GM21723 (cell line): Measurements from ENCODE around the gene AMZ1.

Source experiments
- ATAC-seq: cut with Tn5 transposase; IDR thresholded peaks from one replicate; pipeline ENCODE4 v1.9.1; 2021; ENCODE audit warnings: mild to moderate bottlenecking, moderate library complexity; ENCODE audit not compliant: unreplicated experiment

The AMZ1 gene

DNA sequence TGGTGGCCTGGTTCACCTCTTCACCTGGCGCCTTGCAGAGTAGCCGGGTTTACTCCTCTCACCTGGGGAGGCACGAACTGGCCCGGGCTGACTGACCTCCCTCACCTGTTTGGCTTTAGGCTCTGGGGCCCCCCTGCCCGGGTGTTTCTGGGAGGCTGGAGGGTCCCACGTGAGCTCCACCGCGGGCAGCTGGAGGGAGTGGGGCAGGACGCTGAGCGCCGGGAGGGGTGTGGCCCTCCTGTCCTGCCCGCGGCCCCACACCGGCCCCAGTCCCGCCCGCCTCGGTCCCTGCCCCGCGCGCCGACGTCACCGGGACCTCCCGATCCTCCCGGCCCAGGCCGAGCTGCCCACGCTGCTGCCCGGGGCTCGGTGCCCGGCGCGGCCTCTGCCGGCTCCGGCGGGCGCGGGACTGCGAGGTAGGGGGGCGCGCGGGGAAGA is at the start of gene AMZ1:
Gene AMZ1, plus strand, starts transcription at position 322 of the 438 bp plus-strand sequence. CDS start 12,250 bp downstream, outside the sequence.
- no peak for ATAC-seq

- ATAC-seq = no peak
Observed at GRCh38 chr7:2638224-2638991, 49.6 kb upstream of the AMZ1 start.

- no peak for ATAC-seq
Observed at GRCh38 chr7:2639181-2639681, 48.8 kb upstream of the AMZ1 start.

DNA sequence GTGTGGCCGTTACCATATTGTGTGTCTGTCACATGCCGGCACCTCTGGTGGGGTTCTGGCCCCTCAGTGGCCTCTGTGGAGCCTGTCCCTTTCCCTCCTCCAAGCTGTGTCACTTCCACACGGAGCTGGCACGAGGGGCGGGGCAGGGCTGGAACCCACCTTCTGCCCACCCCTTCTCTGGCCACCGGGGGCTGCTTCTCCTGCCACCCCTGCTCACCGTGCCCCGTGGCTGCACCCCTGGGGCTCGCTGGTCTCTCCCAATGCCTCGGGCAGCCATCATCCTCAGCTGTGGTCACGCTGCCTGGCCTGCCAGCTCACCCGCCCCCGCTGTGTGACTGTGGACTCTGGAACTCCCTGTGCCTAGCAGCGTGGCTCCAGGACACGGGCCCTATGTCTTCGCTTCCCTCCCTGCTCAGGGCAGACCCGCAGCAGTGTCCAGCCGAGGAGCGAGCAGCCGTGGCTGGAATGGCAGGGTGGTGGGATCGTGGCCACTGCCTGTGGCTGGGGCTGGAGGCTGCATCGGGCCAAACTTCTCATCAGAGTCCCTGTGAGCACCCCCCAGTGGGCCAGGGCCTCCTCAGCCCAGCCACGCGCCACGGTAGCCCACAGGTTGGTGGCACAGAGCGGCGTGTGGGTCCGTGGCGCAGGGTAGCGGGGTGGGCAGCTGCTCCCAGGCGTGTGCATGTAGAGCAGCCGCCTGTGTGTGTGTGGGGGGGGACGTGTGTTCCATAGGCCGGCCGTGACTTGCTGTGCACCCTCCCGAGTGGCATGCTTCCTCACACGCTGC is 48.1 kb upstream of the AMZ1 start:
- no peak for ATAC-seq

- no peak for ATAC-seq
Observed at GRCh38 chr7:2640482-2640830, 47.5 kb upstream of the AMZ1 start.

GRCh38 chr7:2640846-2641316 is 47.1 kb upstream of the AMZ1 start:
- ATAC-seq = no peak

DNA sequence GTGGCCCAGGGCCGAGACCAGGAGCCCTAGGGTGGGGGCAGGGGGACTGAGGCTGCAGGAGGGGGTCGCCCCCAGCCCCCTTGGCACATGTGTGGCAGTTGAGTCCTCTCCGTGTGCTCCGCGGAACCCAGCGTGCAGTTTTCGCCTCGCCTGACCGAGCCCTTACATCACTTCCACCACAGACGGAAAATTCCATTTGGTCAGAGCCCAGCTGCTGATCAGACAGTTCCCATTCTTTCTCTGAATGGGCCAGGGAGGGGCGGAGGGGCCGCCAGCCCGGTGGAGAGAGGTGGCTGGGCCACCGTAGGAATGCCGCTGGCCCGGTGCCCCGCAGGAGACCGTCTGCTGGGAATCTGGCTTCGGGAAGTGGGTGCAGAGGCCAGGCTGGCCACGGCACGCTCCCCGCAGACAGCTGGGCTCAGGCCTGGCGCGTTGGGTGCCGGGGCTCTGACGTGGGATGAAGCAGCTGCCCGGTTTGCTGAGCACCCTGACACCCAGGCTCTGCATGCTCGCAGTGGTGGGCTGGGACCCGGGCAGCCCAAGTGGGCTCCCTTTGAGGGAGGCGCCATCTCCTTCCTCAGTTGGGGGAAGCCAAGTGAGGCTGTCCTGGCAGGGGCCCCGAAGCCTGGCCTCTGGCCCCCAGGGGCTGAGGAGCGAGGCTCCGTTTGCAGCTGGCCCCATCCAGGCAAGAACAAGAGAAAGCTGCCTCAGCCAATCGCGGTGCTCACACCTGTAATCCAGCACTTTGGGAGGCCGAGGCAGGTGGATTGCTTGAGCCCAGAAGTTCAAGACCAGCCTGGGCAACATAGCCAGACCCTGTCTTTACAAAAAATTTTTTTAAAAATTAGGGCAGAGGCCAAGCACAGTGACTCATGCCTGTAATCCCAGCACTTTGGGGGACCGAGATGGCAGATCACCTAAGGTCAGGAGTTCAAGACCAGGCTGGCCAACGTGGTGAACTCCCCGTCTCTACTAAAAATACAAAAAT is 46.3 kb upstream of the AMZ1 start:
- ATAC-seq = no peak

DNA sequence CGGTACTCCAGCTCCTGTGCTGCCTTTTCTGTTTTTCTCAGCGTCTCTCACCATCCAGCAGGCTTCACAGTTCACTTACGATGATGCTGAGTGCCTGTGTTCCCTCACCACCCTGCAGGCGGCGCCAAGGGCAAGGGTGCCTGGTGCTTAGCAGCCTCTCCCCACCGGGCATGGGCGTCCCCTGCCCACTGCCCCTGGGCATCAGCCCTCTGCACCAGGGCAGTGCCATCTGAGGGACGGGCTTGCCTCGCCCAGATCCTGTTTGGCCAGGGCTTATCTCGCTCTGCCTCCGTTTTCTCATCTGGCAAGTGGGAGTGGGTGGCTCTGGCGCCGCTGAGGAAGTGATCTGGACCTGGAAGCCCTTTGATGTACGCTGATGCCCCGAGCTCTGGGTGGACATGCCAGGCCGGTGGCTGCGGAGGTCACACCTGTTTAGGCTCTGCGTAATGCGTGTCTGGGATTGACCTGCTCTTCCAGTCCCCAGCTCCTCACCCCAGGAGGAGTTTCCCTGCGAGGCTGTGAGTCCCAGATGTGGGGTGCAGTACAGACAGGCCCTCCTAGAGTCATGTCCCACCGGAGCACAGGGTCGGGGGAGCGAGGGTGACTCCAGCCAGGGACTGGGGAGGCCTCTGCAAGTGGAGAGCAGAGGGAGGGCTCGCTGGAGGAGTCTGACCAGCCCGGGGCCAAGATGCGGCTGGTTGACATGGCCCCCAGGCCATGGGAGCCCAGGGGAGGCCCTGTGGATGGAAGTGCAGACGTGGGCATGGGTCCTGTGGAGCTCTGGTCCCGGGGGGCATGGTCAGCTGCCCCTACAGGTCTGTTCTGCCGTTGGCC is 44.4 kb upstream of the AMZ1 start:
- ATAC-seq = no peak

DNA sequence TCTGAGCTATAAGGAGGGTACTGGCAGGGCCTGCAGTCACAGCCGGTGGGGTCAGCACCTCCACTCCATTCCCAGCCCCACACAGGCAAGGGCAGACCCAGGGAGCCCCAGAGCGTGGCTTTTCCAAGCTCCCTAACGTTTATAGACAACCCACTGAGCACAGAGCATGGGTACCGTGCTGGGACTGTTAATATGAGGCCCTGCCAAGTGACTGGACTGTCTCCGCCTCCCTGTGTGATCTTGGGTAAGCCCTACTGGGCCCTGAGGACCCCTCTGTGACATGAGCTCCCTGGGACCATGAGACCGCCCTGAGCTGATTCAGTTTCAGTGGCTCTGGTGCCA is 43.8 kb upstream of the AMZ1 start:
- ATAC-seq = no peak

GRCh38 chr7:2644562-2645273 is 43.3 kb upstream of the AMZ1 start:
- ATAC-seq = peak; percentile 23

- ATAC-seq = peak; percentile 44
Observed at GRCh38 chr7:2645274-2645868, 42.6 kb upstream of the AMZ1 start.

- no peak for ATAC-seq
Observed at GRCh38 chr7:2646336-2646679, 41.7 kb upstream of the AMZ1 start.

GRCh38 chr7:2646680-2647571 is 41.1 kb upstream of the AMZ1 start:
- ATAC-seq = no peak

DNA sequence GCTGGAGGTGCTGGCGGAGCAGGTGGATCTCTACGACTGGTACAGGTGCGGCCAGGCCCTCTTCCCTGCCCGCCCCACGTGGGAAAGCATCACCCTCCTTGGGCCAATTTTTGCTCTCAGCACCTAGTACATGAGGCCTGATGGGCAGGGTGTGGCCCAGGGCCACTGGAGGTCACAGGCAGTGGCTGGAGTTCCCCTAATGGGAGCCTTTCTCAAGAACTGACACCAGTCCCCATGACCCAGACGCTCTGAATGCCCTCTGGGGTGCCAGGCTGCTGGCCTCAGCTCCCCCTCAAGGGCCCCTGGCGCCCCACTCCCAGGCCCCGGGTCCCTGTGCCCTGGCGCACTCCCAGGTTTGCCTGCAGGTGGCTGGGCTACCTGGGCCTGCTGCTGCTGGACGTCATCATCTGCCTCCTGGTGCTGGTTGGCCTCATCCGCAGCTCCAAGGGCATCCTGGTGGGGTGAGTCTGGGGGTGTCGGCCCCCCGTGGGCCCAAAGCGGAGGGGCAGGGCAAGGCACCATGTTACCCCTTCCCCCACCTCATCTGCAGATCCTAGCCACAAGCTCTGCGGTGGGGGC is 40.3 kb upstream of the AMZ1 start:
- no peak for ATAC-seq

- no peak for ATAC-seq
Observed at GRCh38 chr7:2649139-2649838, 38.7 kb upstream of the AMZ1 start.

GRCh38 chr7:2649991-2650390 is 38.0 kb upstream of the AMZ1 start:
- no peak for ATAC-seq

DNA sequence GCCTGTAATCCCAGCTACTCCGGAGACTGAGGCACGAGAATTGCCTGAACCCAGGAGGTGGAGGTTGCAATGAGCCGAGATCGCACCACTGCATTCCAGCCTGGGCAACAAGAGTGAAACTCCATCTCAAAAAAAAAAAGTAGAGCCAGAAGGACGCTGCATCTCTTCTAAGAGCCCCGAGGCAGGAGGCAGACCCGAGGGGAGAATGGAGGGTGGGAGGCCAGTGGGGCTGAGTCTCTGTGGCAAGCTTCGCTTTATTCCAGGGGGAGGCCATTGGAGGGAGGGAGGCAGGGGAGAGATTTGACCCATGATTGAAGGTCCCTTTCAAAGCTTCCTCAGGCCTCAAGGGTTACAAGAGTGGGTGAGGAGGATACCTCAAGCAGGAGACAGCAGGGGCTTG is 37.6 kb upstream of the AMZ1 start:
- no peak for ATAC-seq
